Transverse colon (tissue), 4 donors: Measurements from ENCODE around the gene FGF1. TPM values are rescaled to one million over a fixed set of nuclear protein-coding genes. Genes with fewer than 3 reads are reported as not detected.

Experiments
- DNase-seq: peaks from one replicate; pipeline ENCODE4 v3.0.0-alpha.2; 2019
- H3K27ac ChIP-seq, 4 donors: fragments of 200-600 bp; sonication (generic); 2 replicates each; pipeline ENCODE4 v1.5.1; 2016 to 2018; ENCODE audit warnings: inconsistent platforms in 4 of 4
- H3K27me3 ChIP-seq: fragments of 200-600 bp; sonication (generic); 2 replicates; pipeline ENCODE4 v1.5.1; 2017; ENCODE audit warnings: inconsistent platforms
- H3K36me3 ChIP-seq, 4 donors: fragments of 200-600 bp; sonication (generic); 2 replicates each; pipeline ENCODE4 v1.5.1; 2017 to 2019; ENCODE audit warnings: inconsistent platforms in 4 of 4
- H3K4me1 ChIP-seq, 4 donors: fragments of 200-600 bp; sonication (generic); 2 replicates each; pipeline ENCODE4 v1.5.1; 2017 to 2020; ENCODE audit warnings: inconsistent platforms in 4 of 4
- H3K4me3 ChIP-seq, 4 donors: fragments of 200-600 bp; sonication (generic); 1 replicate in 1 of 4; 2 replicates in 3 of 4; pipeline versions ENCODE4 v1.5.1 to v1.6.1; 2017 to 2019; ENCODE audit warnings: inconsistent platforms in 4 of 4
- H3K9me3 ChIP-seq, 2 donors: fragments of 200-600 bp; sonication (generic); 2 replicates each; pipeline ENCODE4 v1.5.1; 2017 to 2019; ENCODE audit warnings: inconsistent platforms in 2 of 2
- CTCF ChIP-seq, 5 experiments: fragments of 200-600 bp in 3 of 5; fragments of 450-650 bp in 2 of 5; sonication (generic) in 3 of 5; IDR thresholded peaks; 1 replicate in 2 of 5; 2 replicates in 3 of 5; pipeline ENCODE4 v1.5.1; 2016 to 2017; ENCODE audit warnings: antibody characterized with exemption in 5 of 5, inconsistent platforms in 3 of 5, mild to moderate bottlenecking in 2 of 5, moderate library complexity in 1 of 5
- EP300 ChIP-seq: sonication (generic); formaldehyde crosslinking; IDR thresholded peaks from one replicate; pipeline ENCODE4 v1.6.1; 2017; ENCODE audit warnings: antibody characterized with exemption, low read depth
- POLR2A ChIP-seq: fragments of 450-650 bp; IDR thresholded peaks from one replicate; pipeline ENCODE4 v1.6.1; 2016; ENCODE audit warnings: antibody characterized with exemption, mild to moderate bottlenecking, moderate library complexity
- POLR2AphosphoS5 ChIP-seq, 3 donors: sonication (generic); formaldehyde crosslinking; IDR thresholded peaks; one replicate each; pipeline ENCODE4 v1.6.1; 2016; ENCODE audit warnings: antibody characterized with exemption in 3 of 3
- WGBS, 2 donors: methylation state at CpG; one replicate each; pipeline ENCODE4 v1.1.5; 2018; ENCODE audit warnings: low coverage in 1 of 2; 5-methylcytosine and 5-hydroxymethylcytosine counted together
- in situ Hi-C, 4 donors: fragments of 200-750 bp; cut with MboI; loops; one replicate each; pipeline versions ENCODE4 v1.15.0 to v1.15.1; 2017; ENCODE audit warnings: low sequenced_read_pairs in 3 of 4, low pct_ligation_motif_present in 1 of 4, low pct_unique_long_range_greater_than_20kb in 1 of 4
- intact Hi-C: fragments of 100-400 bp; cut with DNase I; formaldehyde crosslinking; loops from one replicate; pipeline ENCODE4 v1.15.1; 2023; ENCODE audit warnings: low total_unique reads
- total RNA-seq, 4 donors: library from RNA; depleted of rRNA; stranded (reverse); fragments of >200 nt; gene quantifications; one replicate each; pipeline ENCODE4 v1.1.0, GENCODE V29; 2016

The FGF1 gene
- total RNA-seq, 4 donors from 2014 or later = 0.32 to 0.41 TPM; not detected in 2

DNA sequence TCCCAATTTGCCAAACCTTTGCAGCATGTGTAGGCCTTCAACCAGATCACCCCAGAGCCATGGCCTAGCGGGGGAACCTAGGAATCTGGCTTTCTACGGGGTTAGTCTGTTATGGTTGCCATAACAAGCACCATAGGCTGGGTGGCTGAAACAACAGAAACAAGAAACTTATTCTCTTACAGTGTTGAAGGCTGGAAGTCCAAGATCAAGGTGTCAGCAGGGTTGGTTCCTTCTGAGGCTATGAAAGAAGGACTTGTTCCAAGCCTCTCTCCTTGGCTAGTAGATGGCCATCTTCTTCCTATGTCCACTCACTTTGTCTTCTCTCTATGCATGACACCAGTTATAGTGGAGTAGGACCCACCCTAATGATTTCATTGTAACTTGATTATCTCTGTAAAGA is 6.1 kb downstream of the FGF1 start:
- TF ChIP-seq POLR2AphosphoS5 (IDR thresholded peaks at IDR 0.05) (no peak), POLR2A (no peak), CTCF (IDR thresholded peaks at IDR 0.05) (no peak), EP300 (no peak)
- in situ Hi-C loops = loop anchor here in 1 of 4 donors (25.0 kb wide), 1 partner anchor 517 kb away; no protein-coding TSS in a partner anchor
- 73 to 100% methylated on average over 1 to 2 of the region's 2 CpGs for WGBS, 2 donors
- Histone ChIP-seq H3K9me3 (no peaks in the 10 kb centered on the region), H3K27me3 (no peaks in the 10 kb centered on the region), H3K4me3 (no peak overlapping the region), H3K27ac (no peak overlapping the region), H3K36me3 (no peaks in the 10 kb centered on the region), H3K4me1 (peaks cover 0 to 11% (median 1%) of the 10 kb centered on the region in 4 donors)
- no peak for DNase-seq
- intact Hi-C loops = no loop called here

- H3K9me3 ChIP-seq = no peaks in the 10 kb centered on the region
- DNase-seq = no peak
- intact Hi-C loops (no loop called here), in situ Hi-C loops (loop anchor here in 1 of 4 donors (25.0 kb wide), 1 partner anchor 516 kb away; no protein-coding TSS in a partner anchor)
- no peak overlapping the region for H3K4me3 ChIP-seq
- no peak for TF ChIP-seq POLR2AphosphoS5 (IDR thresholded peaks at IDR 0.05)
- TF ChIP-seq EP300 = no peak
- TF ChIP-seq POLR2A = no peak
- no peak for TF ChIP-seq CTCF (IDR thresholded peaks at IDR 0.05)
- H3K27me3 ChIP-seq = no peaks in the 10 kb centered on the region
- no peak overlapping the region for H3K27ac ChIP-seq
- H3K4me1 ChIP-seq = peaks cover 0 to 3% (median 0%) of the 10 kb centered on the region in 4 donors
- H3K36me3 ChIP-seq = no peaks in the 10 kb centered on the region
- 89% methylated on average over 4 of the region's 4 CpGs; no CpG with 5 or more reads in 1 of the 2 donors for WGBS, 2 donors
Measured at GRCh38 chr5:142678529-142678928, 7.4 kb downstream of the FGF1 start.

- Histone ChIP-seq H3K27me3 (no peaks in the 10 kb centered on the region), H3K36me3 (no peaks in the 10 kb centered on the region), H3K9me3 (no peaks in the 10 kb centered on the region), H3K4me1 (peaks cover 0 to 3% (median 0%) of the 10 kb centered on the region in 4 donors), H3K4me3 (no peak overlapping the region), H3K27ac (no peak overlapping the region)
- in situ Hi-C loops (loop anchor here in 1 of 4 donors (25.0 kb wide), 1 partner anchor 515 kb away; no protein-coding TSS in a partner anchor), intact Hi-C loops (no loop called here)
- TF ChIP-seq POLR2AphosphoS5 (IDR thresholded peaks at IDR 0.05) (no peak), CTCF (IDR thresholded peaks at IDR 0.05) (no peak), EP300 (no peak), POLR2A (no peak)
- 88% methylated on average over 2 of the region's 2 CpGs; no CpG with 5 or more reads in 1 of the 2 donors for WGBS, 2 donors
- no peak for DNase-seq
Measured at GRCh38 chr5:142677198-142677597, 8.7 kb downstream of the FGF1 start.

DNA sequence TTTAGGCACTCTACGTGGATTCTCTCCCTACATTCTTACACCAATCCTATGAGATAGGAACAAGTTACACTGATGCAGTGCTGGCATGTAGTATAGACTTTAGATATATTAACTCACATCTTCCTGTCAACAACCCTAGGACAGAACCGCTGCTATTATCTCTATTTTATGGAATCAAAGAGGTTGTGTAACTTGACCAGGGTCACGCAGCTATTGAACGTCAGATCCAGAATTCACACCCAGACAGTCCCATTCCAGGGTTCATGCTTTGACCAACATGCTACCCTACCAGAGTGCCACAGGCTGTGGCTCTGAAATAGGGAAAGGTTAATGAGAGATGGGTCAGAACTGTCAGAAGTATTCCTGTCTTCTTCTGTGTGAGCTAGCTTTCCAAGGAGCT is 9.6 kb downstream of the FGF1 start:
- Histone ChIP-seq H3K9me3 (no peaks in the 10 kb centered on the region), H3K4me1 (peaks cover 0 to 3% (median 0%) of the 10 kb centered on the region in 4 donors), H3K27ac (no peak overlapping the region), H3K36me3 (no peaks in the 10 kb centered on the region), H3K4me3 (no peak overlapping the region), H3K27me3 (no peaks in the 10 kb centered on the region)
- in situ Hi-C loops (loop anchor here in 1 of 4 donors (25.0 kb wide), 1 partner anchor 514 kb away; no protein-coding TSS in a partner anchor), intact Hi-C loops (no loop called here)
- DNase-seq = no peak
- TF ChIP-seq CTCF (IDR thresholded peaks at IDR 0.05) (no peak), POLR2A (no peak), EP300 (no peak), POLR2AphosphoS5 (IDR thresholded peaks at IDR 0.05) (no peak)
- 87 to 91% methylated on average over 2 to 4 of the region's 4 CpGs for WGBS, 2 donors
